Naive thymus-derived CD4-positive, alpha-beta T cell (primary cell): ENCODE data around the gene OIP5. TPM values are rescaled to one million over a fixed set of nuclear protein-coding genes. Genes with fewer than 3 reads are reported as not detected.

Source experiments
- ATAC-seq: fragments of 150-1000 bp; cut with Tn5 transposase; 2 replicates; pipeline ENCODE4 v1.10.0; 2021; ENCODE audit warnings: mild to moderate bottlenecking, moderate library complexity
- CTCF ChIA-PET: fragments of 350-600 bp; sonication (Branson Sonifier 250); formaldehyde crosslinking; loops from one replicate; lab custom pipeline; 2021; ENCODE audit warnings: antibody characterized with exemption; lab: Charles Lee
- POLR2A ChIA-PET: fragments of 350-600 bp; sonication (Branson Sonifier 250); formaldehyde crosslinking; loops from one replicate; lab custom pipeline; 2021; ENCODE audit warnings: antibody characterized with exemption, inconsistent platforms; lab: Charles Lee
- DNase-seq, 9 donors: peaks; one replicate each; pipeline versions ENCODE4 v3.0.0 to v3.0.0-alpha.2; 2020 to 2022; ENCODE audit warnings: mixed read lengths in 1 of 9
- H3K27ac ChIP-seq: one replicate; pipeline ENCODE4 v1.7.0; 2013; ENCODE audit warnings: mild to moderate bottlenecking, low read depth, low read length, moderate library complexity
- H3K27me3 ChIP-seq, 2 donors: one replicate each; pipeline ENCODE4 v1.7.0; 2013; ENCODE audit warnings: low read length in 2 of 2, mild to moderate bottlenecking in 2 of 2, moderate library complexity in 2 of 2; ENCODE audit not compliant: control insufficient read depth in 2 of 2, insufficient read depth in 2 of 2
- H3K36me3 ChIP-seq, 3 experiments: 1 replicate in 2 of 3; 2 replicates in 1 of 3; pipeline ENCODE4 v1.7.0; 2013; ENCODE audit warnings: low read length in 3 of 3, mild to moderate bottlenecking in 3 of 3, moderate library complexity in 1 of 3; ENCODE audit not compliant: insufficient read depth in 3 of 3, control insufficient read depth in 2 of 3
- H3K4me1 ChIP-seq, 2 donors: one replicate each; pipeline ENCODE4 v1.7.0; 2013; ENCODE audit warnings: low read length in 2 of 2, mild to moderate bottlenecking in 2 of 2, moderate library complexity in 1 of 2; ENCODE audit not compliant: control insufficient read depth in 2 of 2, insufficient read depth in 2 of 2
- H3K4me3 ChIP-seq: 2 replicates; pipeline ENCODE4 v1.7.0; 2013; ENCODE audit warnings: mild to moderate bottlenecking, low read length
- H3K9me3 ChIP-seq, 3 experiments: 1 replicate in 2 of 3; 2 replicates in 1 of 3; pipeline ENCODE4 v1.7.0; 2013; ENCODE audit warnings: low read length in 3 of 3; ENCODE audit not compliant: control insufficient read depth in 2 of 3
- H3K27ac Mint-ChIP-seq, 9 donors: one replicate each; pipeline ENCODE4 v1.8.0; 2020 to 2022; ENCODE audit warnings: mixed read lengths in 9 of 9, mild to moderate bottlenecking in 8 of 9, moderate library complexity in 5 of 9, inconsistent platforms in 2 of 9
- H3K27me3 Mint-ChIP-seq, 5 donors: one replicate each; pipeline ENCODE4 v1.8.0; 2021 to 2022; ENCODE audit warnings: mixed read lengths in 5 of 5, mild to moderate bottlenecking in 1 of 5
- H3K36me3 Mint-ChIP-seq, 5 donors: one replicate each; pipeline ENCODE4 v1.8.0; 2020 to 2022; ENCODE audit warnings: mixed read lengths in 5 of 5, mild to moderate bottlenecking in 3 of 5, inconsistent platforms in 1 of 5
- H3K4me1 Mint-ChIP-seq, 7 donors: one replicate each; pipeline ENCODE4 v1.8.0; 2020 to 2022; ENCODE audit warnings: mixed read lengths in 7 of 7, mild to moderate bottlenecking in 3 of 7, inconsistent platforms in 1 of 7
- H3K4me3 Mint-ChIP-seq, 10 donors: one replicate each; pipeline ENCODE4 v1.8.0; 2020 to 2022; ENCODE audit warnings: mild to moderate bottlenecking in 10 of 10, mixed read lengths in 10 of 10, moderate library complexity in 6 of 10, inconsistent platforms in 2 of 10
- H3K9me3 Mint-ChIP-seq, 11 donors: one replicate each; pipeline ENCODE4 v1.8.0; 2020 to 2022; ENCODE audit warnings: mixed read lengths in 11 of 11, mild to moderate bottlenecking in 4 of 11, inconsistent platforms in 1 of 11, moderate library complexity in 1 of 11
- intact Hi-C, 2 donors: fragments of 100-400 bp; cut with micrococcal nuclease; formaldehyde crosslinking; loops; one replicate each; pipeline ENCODE4 v1.15.1; 2023
- polyA plus RNA-seq, 2 donors: library from polyadenylated mRNA; unstranded; fragments of 300-500 nt; fragmentation: Illumina TruSeq; gene quantifications; one replicate each; pipeline ENCODE4 v1.2.3, GENCODE V29; 2021
- total RNA-seq, 6 experiments: library from RNA in 5 of 6; stranded (reverse) in 5 of 6; gene quantifications; 1 replicate in 5 of 6; 2 replicates in 1 of 6; pipeline ENCODE4 v1.2.3 and lab custom pipeline; 2021 to 2026

Gene OIP5
- 10 to 100 TPM in 1 of 5 experiments, under 1 TPM in 3, not detected in 1; 0.32 to 15.2 (median 0.54) TPM for total RNA-seq
- under 1 TPM in 1 of 2 donors, not detected in 1; 0.83 TPM for polyA plus RNA-seq
- not detected for total RNA-seq (lab: John Stamatoyannopoulos, UW)

DNA sequence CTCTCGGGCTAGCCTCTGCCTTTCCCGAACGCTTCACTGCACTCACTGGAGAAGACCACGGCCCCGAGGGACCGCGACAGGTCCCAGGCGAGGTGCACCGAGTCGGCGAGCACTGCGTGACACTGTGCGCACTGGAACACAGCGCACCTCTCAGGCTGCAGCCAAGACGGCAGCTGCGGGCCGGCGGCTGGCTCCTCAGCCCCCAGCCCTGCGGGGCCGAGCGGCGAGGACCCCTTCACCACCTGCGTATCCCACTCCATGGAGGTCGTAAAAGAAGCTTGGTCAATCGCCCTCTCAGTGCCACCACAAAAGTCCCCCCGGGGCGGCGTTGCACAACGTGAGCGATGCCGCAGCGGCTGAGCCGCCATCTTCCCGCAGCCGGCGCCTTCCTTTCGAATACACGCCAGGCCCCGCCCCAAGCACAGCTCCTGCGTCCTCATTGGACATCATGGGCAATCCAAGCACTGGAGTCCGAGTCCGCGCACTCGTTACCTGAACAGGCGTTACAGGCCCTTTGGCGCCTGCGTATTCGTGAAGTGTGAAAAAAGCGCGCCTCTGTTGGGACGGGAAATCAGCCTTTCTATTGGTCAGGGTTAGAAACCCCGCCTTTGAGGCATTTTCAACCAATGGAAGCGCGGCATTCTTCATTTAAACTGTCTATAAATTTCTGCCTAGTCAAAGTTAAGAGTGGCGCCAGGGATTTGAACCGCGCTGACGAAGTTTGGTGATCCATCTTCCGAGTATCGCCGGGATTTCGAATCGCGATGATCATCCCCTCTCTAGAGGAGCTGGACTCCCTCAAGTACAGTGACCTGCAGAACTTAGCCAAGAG lies at the start of gene OIP5, which contains the start of gene NUSAP1:
OIP5 (minus strand) TSS at position 398 of the 832 bp plus-strand sequence; CDS start at position 368, 30 bp downstream.
NUSAP1 (plus strand) TSS at position 688 of the 832 bp plus-strand sequence; CDS start at position 765, 77 bp downstream.
- peak within 1 kb of the TSS; percentile 52 for H3K27ac ChIP-seq
- ChIA-PET POLR2A (interaction anchor here (0.6 to 1.4 kb wide), 7 partner anchors 10 to 1771 kb away, joined by 3 to 5 read pairs (median 3); partner anchors contain the start of genes DNAJC17 and ZFYVE19), CTCF (interaction anchor here (0.5 to 1.1 kb wide), 4 partner anchors 98 to 480 kb away, joined by 3 read pairs; no protein-coding TSS in a partner anchor)
- ATAC-seq (peak; percentile 98), DNase-seq (peak; percentile 83 to 99 (median 97))
- no peaks in the 10 kb centered on the region for H3K27me3 ChIP-seq
- no peaks in the 10 kb centered on the region for H3K36me3 ChIP-seq
- Mint-ChIP-seq H3K27me3 (no peaks in the 10 kb centered on the region), H3K27ac (peak within 1 kb of the TSS; percentile 77 to 97 (median 91)), H3K4me3 (peak within 1 kb of the TSS; percentile 87 to 100 (median 97)), H3K9me3 (no peaks in the 10 kb centered on the region), H3K36me3 (peaks cover 0 to 15% (median 0%) of the 10 kb centered on the region in 5 donors), H3K4me1 (peaks cover 12 to 32% (median 30%) of the 10 kb centered on the region in 7 donors)
- peaks cover 9 to 13% of the 10 kb centered on the region in 2 donors for H3K4me1 ChIP-seq
- H3K4me3 ChIP-seq, result peak within 1 kb of the TSS; percentile 95
- H3K9me3 ChIP-seq, result no peaks in the 10 kb centered on the region
- intact Hi-C loops, result loop anchor here (1.0 to 5.0 kb wide), 21 partner anchors 9 to 940 kb away; partner anchors contain the start of genes CHP1 (in 2 of the 2), NDUFAF1 (in 2 of the 2), CCDC32 (in 1 of the 2) and CHAC1 (in 1 of the 2)

- Mint-ChIP-seq H3K36me3 (peaks cover 0 to 21% (median 5%) of the 10 kb centered on the region in 5 donors), H3K4me3 (no peak overlapping the region)
- intact Hi-C loops, result no loop called here
Observed at GRCh38 chr15:41377978-41378377, 45.6 kb upstream of the OIP5 start.

DNA sequence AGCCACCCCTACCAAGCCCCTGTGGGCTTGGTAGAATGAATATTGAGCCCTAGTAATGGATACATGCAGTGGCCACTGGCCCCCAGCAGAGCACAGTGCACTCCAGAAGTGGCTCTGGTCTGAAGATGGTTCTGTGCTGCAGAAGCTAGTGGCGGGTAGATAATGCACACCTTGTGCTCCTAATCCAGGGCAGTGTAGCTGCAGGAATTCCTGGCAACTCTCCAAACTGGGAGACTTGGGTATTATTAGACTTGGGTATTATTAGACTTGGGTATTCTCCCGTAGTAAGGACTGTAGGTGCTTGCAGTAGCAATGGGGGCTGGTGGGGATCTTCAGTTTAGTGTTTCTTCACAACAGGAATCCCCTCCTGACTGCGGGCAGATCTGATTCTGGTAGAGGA lies 35.0 kb upstream of the OIP5 start:
- Histone ChIP-seq H3K36me3 (no peaks in the 10 kb centered on the region), H3K27ac (no peak overlapping the region), H3K4me1 (no peaks in the 10 kb centered on the region), H3K9me3 (no peaks in the 10 kb centered on the region), H3K4me3 (no peak overlapping the region), H3K27me3 (no peaks in the 10 kb centered on the region)
- Mint-ChIP-seq H3K4me1 (peaks cover 0 to 8% (median 0%) of the 10 kb centered on the region in 7 donors), H3K4me3 (no peak overlapping the region), H3K9me3 (no peaks in the 10 kb centered on the region), H3K27me3 (no peaks in the 10 kb centered on the region), H3K36me3 (peaks cover 0 to 32% (median 0%) of the 10 kb centered on the region in 5 donors), H3K27ac (peak overlapping the region in 1 of 9 donors; percentile 55)
- intact Hi-C loops, result no loop called here
- DNase-seq (no peak), ATAC-seq (no peak)
- POLR2A ChIA-PET, result no interaction called here
- CTCF ChIA-PET, result no interaction called here

More at GRCh38 chr15:41377978-41378377, 45.6 kb upstream of the OIP5 start:
- ChIA-PET CTCF (no interaction called here), POLR2A (no interaction called here)
- peaks cover 0 to 1% (median 0%) of the 10 kb centered on the region in 7 donors for H3K4me1 Mint-ChIP-seq
- no peaks in the 10 kb centered on the region for H3K27me3 Mint-ChIP-seq
- no peak for ATAC-seq
- Histone ChIP-seq H3K36me3 (no peaks in the 10 kb centered on the region), H3K4me3 (no peak overlapping the region), H3K4me1 (no peaks in the 10 kb centered on the region), H3K9me3 (no peaks in the 10 kb centered on the region), H3K27me3 (no peaks in the 10 kb centered on the region), H3K27ac (no peak overlapping the region)
- DNase-seq, result no peak
- no peaks in the 10 kb centered on the region for H3K9me3 Mint-ChIP-seq
- no peak overlapping the region for H3K27ac Mint-ChIP-seq

- intact Hi-C loops, result no loop called here
Observed at GRCh38 chr15:41354371-41354770, 22.0 kb upstream of the OIP5 start.

GRCh38 chr15:41350057-41350717 lies 17.8 kb upstream of the OIP5 start:
- intact Hi-C loops, result no loop called here
- Mint-ChIP-seq H3K27me3 (no peaks in the 10 kb centered on the region), H3K36me3 (peaks cover 0 to 37% (median 0%) of the 10 kb centered on the region in 5 donors), H3K27ac (no peak overlapping the region), H3K9me3 (no peaks in the 10 kb centered on the region), H3K4me1 (peaks cover 0 to 7% (median 0%) of the 10 kb centered on the region in 7 donors), H3K4me3 (no peak overlapping the region)
- no peak overlapping the region for H3K4me3 ChIP-seq
- H3K27me3 ChIP-seq, result no peaks in the 10 kb centered on the region
- ChIA-PET POLR2A (interaction anchor here (0.6 kb wide), 1 partner anchor 47 kb away, joined by 4 read pairs; no protein-coding TSS in a partner anchor), CTCF (no interaction called here)
- H3K4me1 ChIP-seq, result no peaks in the 10 kb centered on the region
- ATAC-seq, result no peak
- DNase-seq, result no peak
- H3K36me3 ChIP-seq, result no peaks in the 10 kb centered on the region
- H3K27ac ChIP-seq, result no peak overlapping the region
- no peaks in the 10 kb centered on the region for H3K9me3 ChIP-seq

More at GRCh38 chr15:41354371-41354770, 22.0 kb upstream of the OIP5 start:
- Mint-ChIP-seq H3K36me3 (peaks cover 0 to 30% (median 0%) of the 10 kb centered on the region in 5 donors), H3K27ac (no peak overlapping the region), H3K4me1 (no peaks in the 10 kb centered on the region), H3K27me3 (no peaks in the 10 kb centered on the region), H3K4me3 (no peak overlapping the region), H3K9me3 (no peaks in the 10 kb centered on the region)
- no peaks in the 10 kb centered on the region for H3K27me3 ChIP-seq
- ATAC-seq (no peak), DNase-seq (no peak)
- ChIA-PET CTCF (no interaction called here), POLR2A (no interaction called here)
- H3K36me3 ChIP-seq, result no peaks in the 10 kb centered on the region
- no peak overlapping the region for H3K27ac ChIP-seq
- H3K4me1 ChIP-seq, result no peaks in the 10 kb centered on the region
- no peak overlapping the region for H3K4me3 ChIP-seq
- no peaks in the 10 kb centered on the region for H3K9me3 ChIP-seq

DNA sequence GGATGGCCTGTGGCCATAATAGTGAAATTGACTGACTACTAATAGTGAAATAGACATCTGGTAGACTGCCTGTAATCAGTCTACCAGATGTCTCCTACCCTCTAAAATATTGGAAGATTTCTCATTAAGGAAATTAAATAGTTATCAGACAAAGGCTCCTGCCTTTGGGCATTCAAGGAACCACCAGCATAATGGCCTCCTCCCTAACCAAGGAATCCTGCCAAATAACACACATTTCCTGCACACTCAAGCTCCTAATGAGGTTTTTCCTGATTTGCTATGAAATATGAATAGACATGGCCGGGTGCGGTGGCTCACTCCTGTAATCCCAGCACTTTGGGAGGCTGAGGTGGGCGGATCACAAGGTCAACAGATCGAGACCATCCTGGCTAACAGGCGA lies 14.8 kb upstream of the OIP5 start:
- H3K27ac ChIP-seq, result no peak overlapping the region
- intact Hi-C loops, result no loop called here
- H3K4me3 ChIP-seq, result no peak overlapping the region
- no peak overlapping the region for H3K4me3 Mint-ChIP-seq
- no peaks in the 10 kb centered on the region for H3K9me3 Mint-ChIP-seq
- peak overlapping the region in 1 of 9 donors; percentile 23 for H3K27ac Mint-ChIP-seq
- DNase-seq (no peak), ATAC-seq (no peak)
- ChIA-PET POLR2A (no interaction called here), CTCF (no interaction called here)
- no peaks in the 10 kb centered on the region for H3K4me1 ChIP-seq
- no peaks in the 10 kb centered on the region for H3K27me3 ChIP-seq
- no peaks in the 10 kb centered on the region for H3K9me3 ChIP-seq
- no peaks in the 10 kb centered on the region for H3K27me3 Mint-ChIP-seq
- no peaks in the 10 kb centered on the region for H3K36me3 ChIP-seq
- peaks cover 0 to 8% (median 0%) of the 10 kb centered on the region in 7 donors for H3K4me1 Mint-ChIP-seq
- peaks cover 0 to 34% (median 0%) of the 10 kb centered on the region in 5 donors for H3K36me3 Mint-ChIP-seq
